Transverse colon (tissue), 4 donors: ENCODE measurements around the gene WDR48. TPM values are rescaled to one million over a fixed set of nuclear protein-coding genes. Genes with fewer than 3 reads are reported as not detected.

Source experiments
- DNase-seq: peaks from one replicate; pipeline ENCODE4 v3.0.0-alpha.2; 2019
- H3K27ac ChIP-seq, 4 donors: fragments of 200-600 bp; sonication (generic); 2 replicates each; pipeline ENCODE4 v1.5.1; 2016 to 2018; ENCODE audit warnings: inconsistent platforms in 4 of 4
- H3K27me3 ChIP-seq: fragments of 200-600 bp; sonication (generic); 2 replicates; pipeline ENCODE4 v1.5.1; 2017; ENCODE audit warnings: inconsistent platforms
- H3K36me3 ChIP-seq, 4 donors: fragments of 200-600 bp; sonication (generic); 2 replicates each; pipeline ENCODE4 v1.5.1; 2017 to 2019; ENCODE audit warnings: inconsistent platforms in 4 of 4
- H3K4me1 ChIP-seq, 4 donors: fragments of 200-600 bp; sonication (generic); 2 replicates each; pipeline ENCODE4 v1.5.1; 2017 to 2020; ENCODE audit warnings: inconsistent platforms in 4 of 4
- H3K4me3 ChIP-seq, 4 donors: fragments of 200-600 bp; sonication (generic); 1 replicate in 1 of 4; 2 replicates in 3 of 4; pipeline versions ENCODE4 v1.5.1 to v1.6.1; 2017 to 2019; ENCODE audit warnings: inconsistent platforms in 4 of 4
- H3K9me3 ChIP-seq, 2 donors: fragments of 200-600 bp; sonication (generic); 2 replicates each; pipeline ENCODE4 v1.5.1; 2017 to 2019; ENCODE audit warnings: inconsistent platforms in 2 of 2
- EP300 ChIP-seq: sonication (generic); formaldehyde crosslinking; IDR thresholded peaks from one replicate; pipeline ENCODE4 v1.6.1; 2017; ENCODE audit warnings: antibody characterized with exemption, low read depth
- POLR2A ChIP-seq: fragments of 450-650 bp; IDR thresholded peaks from one replicate; pipeline ENCODE4 v1.6.1; 2016; ENCODE audit warnings: antibody characterized with exemption, mild to moderate bottlenecking, moderate library complexity
- POLR2AphosphoS5 ChIP-seq, 3 donors: sonication (generic); formaldehyde crosslinking; IDR thresholded peaks; one replicate each; pipeline ENCODE4 v1.6.1; 2016; ENCODE audit warnings: antibody characterized with exemption in 3 of 3
- WGBS, 2 donors: methylation state at CpG; one replicate each; pipeline ENCODE4 v1.1.5; 2018; ENCODE audit warnings: low coverage in 1 of 2; 5-methylcytosine and 5-hydroxymethylcytosine counted together
- in situ Hi-C, 4 donors: fragments of 200-750 bp; cut with MboI; loops; one replicate each; pipeline versions ENCODE4 v1.15.0 to v1.15.1; 2017; ENCODE audit warnings: low sequenced_read_pairs in 3 of 4, low pct_ligation_motif_present in 1 of 4, low pct_unique_long_range_greater_than_20kb in 1 of 4
- intact Hi-C: fragments of 100-400 bp; cut with DNase I; formaldehyde crosslinking; loops from one replicate; pipeline ENCODE4 v1.15.1; 2023; ENCODE audit warnings: low total_unique reads
- small RNA-seq, 4 donors: library from RNA; depleted of rRNA; stranded (forward); fragments of <200 nt; gene quantifications; one replicate each; pipeline ENCODE3, GENCODE V24; 2016
- total RNA-seq, 4 donors: library from RNA; depleted of rRNA; stranded (reverse); fragments of >200 nt; gene quantifications; one replicate each; pipeline ENCODE4 v1.1.0, GENCODE V29; 2016
- TF ChIP-seq, protein P1 (sequence below), 5 experiments: fragments of 200-600 bp in 3 of 5; fragments of 450-650 bp in 2 of 5; sonication (generic) in 3 of 5; IDR thresholded peaks; 1 replicate in 2 of 5; 2 replicates in 3 of 5; pipeline ENCODE4 v1.5.1; 2016 to 2017; ENCODE audit warnings: antibody characterized with exemption in 5 of 5, inconsistent platforms in 3 of 5, mild to moderate bottlenecking in 2 of 5, moderate library complexity in 1 of 5

Gene WDR48
- total RNA-seq, 4 donors from 2014 or later: 31.0 to 47.6 (median 36.2) TPM

- in situ Hi-C loops: no loop called here
- Histone ChIP-seq H3K27ac (peak overlapping the region; percentile 81 to 92 (median 84)), H3K27me3 (no peaks in the 10 kb centered on the region), H3K4me3 (no peak overlapping the region), H3K9me3 (no peaks in the 10 kb centered on the region), H3K36me3 (peaks cover 0 to 30% (median 11%) of the 10 kb centered on the region in 4 donors), H3K4me1 (peaks cover 48 to 81% (median 70%) of the 10 kb centered on the region in 4 donors)
- no peak for DNase-seq
- WGBS, 2 donors: 81% methylated on average over 12 of the region's 14 CpGs; no CpG with 5 or more reads in 1 of the 2 donors
- intact Hi-C loops: loop anchor here (5.0 kb wide), 1 partner anchor 39 kb away; no protein-coding TSS in a partner anchor
- TF ChIP-seq POLR2AphosphoS5 (IDR thresholded peaks at IDR 0.05): peak in 1 of 3 donors; percentile 27
- no peak for TF ChIP-seq EP300
These were observed 91.5 kb downstream of the WDR48 start for GRCh38 chr3:39143051-39143885.

- 85 to 100% methylated on average over 1 to 20 of the region's 20 CpGs for WGBS, 2 donors
- Histone ChIP-seq H3K9me3 (no peaks in the 10 kb centered on the region), H3K27ac (no peak overlapping the region), H3K4me1 (peaks cover 58 to 84% (median 78%) of the 10 kb centered on the region in 4 donors), H3K27me3 (no peaks in the 10 kb centered on the region), H3K36me3 (peaks cover 0 to 30% (median 11%) of the 10 kb centered on the region in 4 donors), H3K4me3 (no peak overlapping the region)
- DNase-seq: no peak
- in situ Hi-C loops: no loop called here
- no peak for TF ChIP-seq POLR2A
- TF ChIP-seq POLR2AphosphoS5 (IDR thresholded peaks at IDR 0.05): peak in 1 of 3 donors; percentile 12
- TF ChIP-seq EP300: no peak
- TF ChIP-seq, protein P1, sequence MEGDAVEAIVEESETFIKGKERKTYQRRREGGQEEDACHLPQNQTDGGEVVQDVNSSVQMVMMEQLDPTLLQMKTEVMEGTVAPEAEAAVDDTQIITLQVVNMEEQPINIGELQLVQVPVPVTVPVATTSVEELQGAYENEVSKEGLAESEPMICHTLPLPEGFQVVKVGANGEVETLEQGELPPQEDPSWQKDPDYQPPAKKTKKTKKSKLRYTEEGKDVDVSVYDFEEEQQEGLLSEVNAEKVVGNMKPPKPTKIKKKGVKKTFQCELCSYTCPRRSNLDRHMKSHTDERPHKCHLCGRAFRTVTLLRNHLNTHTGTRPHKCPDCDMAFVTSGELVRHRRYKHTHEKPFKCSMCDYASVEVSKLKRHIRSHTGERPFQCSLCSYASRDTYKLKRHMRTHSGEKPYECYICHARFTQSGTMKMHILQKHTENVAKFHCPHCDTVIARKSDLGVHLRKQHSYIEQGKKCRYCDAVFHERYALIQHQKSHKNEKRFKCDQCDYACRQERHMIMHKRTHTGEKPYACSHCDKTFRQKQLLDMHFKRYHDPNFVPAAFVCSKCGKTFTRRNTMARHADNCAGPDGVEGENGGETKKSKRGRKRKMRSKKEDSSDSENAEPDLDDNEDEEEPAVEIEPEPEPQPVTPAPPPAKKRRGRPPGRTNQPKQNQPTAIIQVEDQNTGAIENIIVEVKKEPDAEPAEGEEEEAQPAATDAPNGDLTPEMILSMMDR (IDR thresholded peaks at IDR 0.05): no peak
- intact Hi-C loops: loop anchor here (5.0 kb wide), 1 partner anchor 38 kb away; no protein-coding TSS in a partner anchor
These were observed 92.4 kb downstream of the WDR48 start for GRCh38 chr3:39144095-39144747.

GRCh38 chr3:39144748-39145380 lies 93.0 kb downstream of the WDR48 start:
- in situ Hi-C loops (no loop called here), intact Hi-C loops (loop anchor here (5.0 kb wide), 1 partner anchor 37 kb away; no protein-coding TSS in a partner anchor)
- Histone ChIP-seq H3K27ac (no peak overlapping the region), H3K27me3 (no peaks in the 10 kb centered on the region), H3K4me3 (no peak overlapping the region), H3K36me3 (peaks cover 0 to 30% (median 11%) of the 10 kb centered on the region in 4 donors), H3K9me3 (no peaks in the 10 kb centered on the region), H3K4me1 (peaks cover 64 to 84% (median 79%) of the 10 kb centered on the region in 4 donors)
- DNase-seq: peak; percentile 9
- TF ChIP-seq, protein P1 (IDR thresholded peaks at IDR 0.05): no peak
- TF ChIP-seq EP300: no peak
- TF ChIP-seq POLR2AphosphoS5 (IDR thresholded peaks at IDR 0.05): no peak
- no peak for TF ChIP-seq POLR2A
- WGBS, 2 donors: 95 to 100% methylated on average over 2 to 23 of the region's 23 CpGs

GRCh38 chr3:39146083-39146501 lies 94.3 kb downstream of the WDR48 start:
- Histone ChIP-seq H3K9me3 (no peaks in the 10 kb centered on the region), H3K27me3 (no peaks in the 10 kb centered on the region), H3K4me1 (peaks cover 65 to 84% (median 80%) of the 10 kb centered on the region in 4 donors), H3K27ac (peak overlapping the region; percentile 98 to 99 (median 98)), H3K36me3 (peaks cover 0 to 30% (median 11%) of the 10 kb centered on the region in 4 donors), H3K4me3 (no peak overlapping the region)
- no peak for TF ChIP-seq EP300
- TF ChIP-seq POLR2A: no peak
- peak in 2 of 3 donors; percentile 13 to 17 for TF ChIP-seq POLR2AphosphoS5 (IDR thresholded peaks at IDR 0.05)
- TF ChIP-seq, protein P1 (IDR thresholded peaks at IDR 0.05): peak; percentile 23 to 75 (median 37)
- intact Hi-C loops (no loop called here), in situ Hi-C loops (no loop called here)
- WGBS, 2 donors: 19 to 32% methylated on average over 6 to 11 of the region's 11 CpGs
- peak; percentile 79 for DNase-seq

Small RNA genes within 50 kb of the gene (small RNA-seq; reads per million reads assigned to genes)
- gene RNU6-1227P: 0 reads per million in 4 donors

Other genes starting within 250 kb of the WDR48 start
- not detected for gene SCN10A, start 235.8 kb upstream of the WDR48 start, total RNA-seq
- gene SCN11A, start 72 bp upstream of the WDR48 start, total RNA-seq: 1 to 10 TPM in 1 of 4 donors, under 1 TPM in 3; 0.27 to 1.9 (median 0.36) TPM
- 100 to 1,000 TPM in 1 of 4 donors, 10 to 100 TPM in 3; 86.8 to 135 (median 96.3) TPM for gene GORASP1, start 55.6 kb downstream of the WDR48 start, total RNA-seq
- 100 to 1,000 TPM in 1 of 4 donors, 10 to 100 TPM in 2, 1 to 10 TPM in 1; 6.8 to 101 (median 30.3) TPM for gene TTC21A, start 55.7 kb downstream of the WDR48 start, total RNA-seq
- 100 to 1,000 TPM in 1 of 4 donors, 10 to 100 TPM in 3; 10.9 to 112 (median 38.4) TPM for gene CSRNP1, start 101.6 kb downstream of the WDR48 start, total RNA-seq
- gene XIRP1, start 140.6 kb downstream of the WDR48 start, total RNA-seq: 1 to 10 TPM in 1 of 4 donors, under 1 TPM in 1, not detected in 2; 0.40 to 6.0 TPM
- under 1 TPM in 1 of 4 donors, not detected in 3; 0.32 TPM for gene CX3CR1, start 228.0 kb downstream of the WDR48 start, total RNA-seq